PFSK-1 (cell line): ENCODE data around the gene HPN.

Source experiments
- FOXP2 ChIP-seq: optimal IDR thresholded peaks from 2 replicates; pipeline ENCODE3; 2011; ENCODE audit warnings: borderline replicate concordance, control low read depth, inconsistent platforms; ENCODE audit not compliant: insufficient read depth; ENCODE audit errors: extremely low read length, extremely low read depth
- POLR2AphosphoS5 ChIP-seq: IDR thresholded peaks from 2 replicates; pipeline ENCODE4 v1.6.1; 2012; ENCODE audit warnings: low read depth, mild to moderate bottlenecking, control low read depth, low read length, moderate library complexity
- REST ChIP-seq, 2 experiments: IDR thresholded peaks; 2 replicates each; pipeline versions ENCODE4 v1.6.1 to v1.8.0; 2011 to 2012; ENCODE audit warnings: low read depth in 2 of 2, low read length in 2 of 2, control low read depth in 1 of 2, inconsistent platforms in 1 of 2, mild to moderate bottlenecking in 1 of 2, moderate library complexity in 1 of 2; ENCODE audit not compliant: insufficient read depth in 1 of 2
- SIN3A ChIP-seq: IDR thresholded peaks from 2 replicates; pipeline ENCODE4 v1.6.1; 2012; ENCODE audit warnings: mild to moderate bottlenecking, low read length, moderate library complexity, borderline replicate concordance; ENCODE audit not compliant: insufficient read depth
- TAF1 ChIP-seq: IDR thresholded peaks from 2 replicates; pipeline ENCODE4 v1.6.1; 2012; ENCODE audit warnings: low read length, control low read depth, borderline replicate concordance; ENCODE audit not compliant: insufficient read depth

Gene HPN

GRCh38 chr19:35054626-35055025 lies 13.1 kb downstream of the HPN start:
- no peak for TF ChIP-seq FOXP2
- no peak for TF ChIP-seq TAF1
- TF ChIP-seq POLR2AphosphoS5, result no peak
- TF ChIP-seq REST (IDR thresholded peaks at IDR 0.05; ENCODE audit: insufficient read depth in 1 of 2, low read depth in 2 of 2, low read length in 2 of 2), result no peak

- TF ChIP-seq FOXP2, result no peak
- no peak for TF ChIP-seq REST (IDR thresholded peaks at IDR 0.05; ENCODE audit: insufficient read depth in 1 of 2, low read depth in 2 of 2, low read length in 2 of 2)
- TF ChIP-seq TAF1, result no peak
- TF ChIP-seq POLR2AphosphoS5, result no peak
- no peak for TF ChIP-seq SIN3A
These were observed 14.2 kb downstream of the HPN start for GRCh38 chr19:35055715-35056179.

GRCh38 chr19:35056513-35057063 lies 15.1 kb downstream of the HPN start:
- TF ChIP-seq REST (IDR thresholded peaks at IDR 0.05; ENCODE audit: insufficient read depth in 1 of 2, low read depth in 2 of 2, low read length in 2 of 2) (no peak), TAF1 (no peak), POLR2AphosphoS5 (no peak), SIN3A (no peak), FOXP2 (no peak)

GRCh38 chr19:35058370-35058769 lies 16.8 kb downstream of the HPN start:
- TF ChIP-seq POLR2AphosphoS5 (no peak), REST (IDR thresholded peaks at IDR 0.05; ENCODE audit: insufficient read depth in 1 of 2, low read depth in 2 of 2, low read length in 2 of 2) (no peak), TAF1 (no peak), SIN3A (no peak), FOXP2 (no peak)
